Ovary (tissue), 3 donors: ENCODE measurements around the gene EZR.

ENCODE experiments used
- POLR2A ChIP-seq: fragments of 450-650 bp; IDR thresholded peaks from one replicate; pipeline ENCODE4 v1.6.1; 2017; ENCODE audit warnings: antibody characterized with exemption, mild to moderate bottlenecking, moderate library complexity
- TF ChIP-seq, protein P1 (sequence below), 3 donors: fragments of 450-650 bp in 2 of 3; fragments of 200-600 bp in 1 of 3; IDR thresholded peaks; one replicate each; pipeline versions ENCODE4 v1.5.1 to v1.8.0; 2016 to 2022; ENCODE audit warnings: antibody characterized with exemption in 3 of 3, mild to moderate bottlenecking in 1 of 3
- donor health status: DM: no; HTN: no; CAD: no.

DNA sequence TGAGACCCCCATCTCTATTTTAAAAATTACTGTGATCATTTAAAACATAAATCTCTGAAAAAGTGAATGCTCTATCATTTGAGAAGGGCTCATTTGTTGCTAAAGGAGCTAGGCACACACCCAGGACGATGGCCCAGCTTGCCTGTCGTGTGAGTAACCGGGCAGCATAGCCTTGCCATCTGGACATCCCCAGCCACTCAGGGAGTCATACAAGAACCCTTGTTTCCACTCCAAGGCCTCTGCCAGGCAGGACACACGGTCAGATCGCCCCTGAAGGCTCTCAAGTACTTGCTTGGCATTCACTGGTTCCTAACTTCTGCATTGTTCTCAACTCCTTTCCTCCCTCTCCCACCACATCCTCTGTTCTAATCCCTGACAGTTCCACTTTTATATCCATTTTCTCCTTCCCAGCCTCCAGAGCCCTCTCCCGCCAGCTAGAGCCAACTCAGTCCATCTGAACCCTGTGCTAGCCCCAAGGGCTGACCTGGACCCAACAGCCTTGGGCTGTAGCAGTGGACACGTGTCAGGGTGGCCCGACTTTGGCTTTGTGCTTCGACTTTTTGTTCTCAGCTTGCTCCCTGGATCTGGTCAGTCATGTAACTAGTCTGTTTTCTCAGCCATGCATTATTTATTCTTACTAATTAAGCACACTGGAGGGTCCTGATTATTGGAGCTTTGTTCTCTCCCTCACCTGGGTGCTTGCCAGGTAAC lies 15.7 kb upstream of the EZR start:
- no peak for TF ChIP-seq POLR2A
- TF ChIP-seq, protein P1, sequence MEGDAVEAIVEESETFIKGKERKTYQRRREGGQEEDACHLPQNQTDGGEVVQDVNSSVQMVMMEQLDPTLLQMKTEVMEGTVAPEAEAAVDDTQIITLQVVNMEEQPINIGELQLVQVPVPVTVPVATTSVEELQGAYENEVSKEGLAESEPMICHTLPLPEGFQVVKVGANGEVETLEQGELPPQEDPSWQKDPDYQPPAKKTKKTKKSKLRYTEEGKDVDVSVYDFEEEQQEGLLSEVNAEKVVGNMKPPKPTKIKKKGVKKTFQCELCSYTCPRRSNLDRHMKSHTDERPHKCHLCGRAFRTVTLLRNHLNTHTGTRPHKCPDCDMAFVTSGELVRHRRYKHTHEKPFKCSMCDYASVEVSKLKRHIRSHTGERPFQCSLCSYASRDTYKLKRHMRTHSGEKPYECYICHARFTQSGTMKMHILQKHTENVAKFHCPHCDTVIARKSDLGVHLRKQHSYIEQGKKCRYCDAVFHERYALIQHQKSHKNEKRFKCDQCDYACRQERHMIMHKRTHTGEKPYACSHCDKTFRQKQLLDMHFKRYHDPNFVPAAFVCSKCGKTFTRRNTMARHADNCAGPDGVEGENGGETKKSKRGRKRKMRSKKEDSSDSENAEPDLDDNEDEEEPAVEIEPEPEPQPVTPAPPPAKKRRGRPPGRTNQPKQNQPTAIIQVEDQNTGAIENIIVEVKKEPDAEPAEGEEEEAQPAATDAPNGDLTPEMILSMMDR (IDR thresholded peaks at IDR 0.05), result no peak
